Suprapubic skin (tissue), 3 donors: ENCODE results near the gene APOBEC3C.

Source experiments
- EP300 ChIP-seq: sonication (generic); formaldehyde crosslinking; IDR thresholded peaks from one replicate; pipeline ENCODE4 v1.6.1; 2017; ENCODE audit warnings: antibody characterized with exemption
- TF ChIP-seq, protein P1 (sequence below), 2 donors: fragments of 200-600 bp in 1 of 2; fragments of 450-650 bp in 1 of 2; sonication (generic) in 1 of 2; IDR thresholded peaks; one replicate each; pipeline ENCODE4 v1.5.1; 2016 to 2019; ENCODE audit warnings: antibody characterized with exemption in 2 of 2, mild to moderate bottlenecking in 1 of 2, moderate library complexity in 1 of 2

- TF ChIP-seq, protein P1, sequence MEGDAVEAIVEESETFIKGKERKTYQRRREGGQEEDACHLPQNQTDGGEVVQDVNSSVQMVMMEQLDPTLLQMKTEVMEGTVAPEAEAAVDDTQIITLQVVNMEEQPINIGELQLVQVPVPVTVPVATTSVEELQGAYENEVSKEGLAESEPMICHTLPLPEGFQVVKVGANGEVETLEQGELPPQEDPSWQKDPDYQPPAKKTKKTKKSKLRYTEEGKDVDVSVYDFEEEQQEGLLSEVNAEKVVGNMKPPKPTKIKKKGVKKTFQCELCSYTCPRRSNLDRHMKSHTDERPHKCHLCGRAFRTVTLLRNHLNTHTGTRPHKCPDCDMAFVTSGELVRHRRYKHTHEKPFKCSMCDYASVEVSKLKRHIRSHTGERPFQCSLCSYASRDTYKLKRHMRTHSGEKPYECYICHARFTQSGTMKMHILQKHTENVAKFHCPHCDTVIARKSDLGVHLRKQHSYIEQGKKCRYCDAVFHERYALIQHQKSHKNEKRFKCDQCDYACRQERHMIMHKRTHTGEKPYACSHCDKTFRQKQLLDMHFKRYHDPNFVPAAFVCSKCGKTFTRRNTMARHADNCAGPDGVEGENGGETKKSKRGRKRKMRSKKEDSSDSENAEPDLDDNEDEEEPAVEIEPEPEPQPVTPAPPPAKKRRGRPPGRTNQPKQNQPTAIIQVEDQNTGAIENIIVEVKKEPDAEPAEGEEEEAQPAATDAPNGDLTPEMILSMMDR (IDR thresholded peaks at IDR 0.05) = no peak
- TF ChIP-seq EP300 = no peak
Measured at GRCh38 chr22:38964306-38964705, 49.8 kb upstream of the APOBEC3C start.
